ENCODE data around the gene MT1H.

GRCh38 chr16:56664506-56664905 lies 5.1 kb upstream of the MT1H start:
- no peak for TF ChIP-seq CTCF (optimal IDR thresholded peaks at IDR 0.05 in 1 of 3, IDR thresholded peaks at IDR 0.05 in 1 of 3, conservative IDR thresholded peaks at IDR 0.05 in 1 of 3; ENCODE audit: extremely low read depth in 1 of 3, insufficient read depth in 2 of 3, low read length in 3 of 3)
- no peak for TF ChIP-seq EZH2 (IDR thresholded peaks at IDR 0.05; ENCODE audit: low read length)
